GM12873 (cell line): ENCODE data around the gene OBP2A.

Experiments
- CTCF ChIP-seq: IDR thresholded peaks from 2 replicates; pipeline ENCODE4 v1.5.1; 2012; ENCODE audit warnings: low read depth, mild to moderate bottlenecking, moderate library complexity, low read length, control low read depth; ENCODE audit not compliant: insufficient read depth; ENCODE audit errors: missing control alignments

The OBP2A gene

GRCh38 chr9:135547756-135548736, 2.1 kb downstream of the OBP2A start:
- no peak for TF ChIP-seq CTCF

- TF ChIP-seq CTCF, result no peak
Measured at GRCh38 chr9:135550344-135550918, 4.5 kb downstream of the OBP2A start.

- no peak for TF ChIP-seq CTCF
Measured at GRCh38 chr9:135551031-135551430, 5.1 kb downstream of the OBP2A start.

- no peak for TF ChIP-seq CTCF
Measured at GRCh38 chr9:135551456-135551855, 5.5 kb downstream of the OBP2A start.

GRCh38 chr9:135552021-135552697, 6.2 kb downstream of the OBP2A start:
- TF ChIP-seq CTCF, result no peak

- no peak for TF ChIP-seq CTCF
Measured at GRCh38 chr9:135552698-135553171, 6.8 kb downstream of the OBP2A start.

GRCh38 chr9:135554718-135555117, 8.8 kb downstream of the OBP2A start:
- no peak for TF ChIP-seq CTCF
